Measurements from ENCODE around the gene TEX54.
A peak's percentile ranks its signal among the peaks of the same experiment; 100 is the strongest.

GRCh38 chr11:62831520-62832335 lies 913 bp downstream of the TEX54 start, which contains the start of gene STX5:
- TF ChIP-seq KLF6 (CRISPR knock-in tag; IDR thresholded peaks at IDR 0.05) (0 out of 2 replicates have a peak, but pooled peaks have one; percentile 41), KDM5B (CRISPR knock-in tag; IDR thresholded peaks at IDR 0.05; ENCODE audit: borderline replicate concordance) (peak; percentile 85), PATZ1 (CRISPR knock-in tag; IDR thresholded peaks at IDR 0.05) (peak; percentile 19; the same call in 1 of the 2 replicates), ZNF343 (CRISPR knock-in tag; IDR thresholded peaks at IDR 0.05) (peak; percentile 79)
